Motor neuron (in vitro differentiated cells): ENCODE measurements around the gene TSEN15. TPM values are rescaled to one million over a fixed set of nuclear protein-coding genes. Genes with fewer than 3 reads are reported as not detected.
"Not testable (repeated sequence)": the region's sequence is repeated elsewhere in the genome, so short reads cannot be mapped to it uniquely, and the experiment has no call there.

Experiments
- ATAC-seq, 8 experiments: fragments of 200-7000 bp; cut with Tn5 transposase; replicated peaks in 6 of 8; 2 replicates each; pipeline ENCODE4 v1.8.0; 2021; ENCODE audit warnings: mild to moderate bottlenecking in 8 of 8, moderate library complexity in 8 of 8
- H3K27ac ChIP-seq, 2 donors: fragments of 250-450 bp; sonication (Bioruptor Pico); 2 replicates each; pipeline ENCODE4 v1.9.0; 2021; ENCODE audit warnings: antibody characterized with exemption in 2 of 2, mild to moderate bottlenecking in 2 of 2, moderate library complexity in 1 of 2
- H3K4me1 ChIP-seq, 2 donors: fragments of 250-450 bp; sonication (Bioruptor Pico); replicated peaks in 1 of 2; 2 replicates each; pipeline ENCODE4 v1.6.1; 2021; ENCODE audit warnings: antibody characterized with exemption in 2 of 2, mild to moderate bottlenecking in 2 of 2, moderate library complexity in 1 of 2
- H3K4me3 ChIP-seq, 5 donors: fragments of 250-450 bp; sonication (Bioruptor Pico); 2 replicates each; pipeline ENCODE4 v1.9.0; 2021; ENCODE audit warnings: antibody characterized with exemption in 5 of 5, mild to moderate bottlenecking in 5 of 5, moderate library complexity in 4 of 5
- WGBS, 10 experiments: fragments of 450-650 bp; shearing (Covaris generic); methylation state at CpG; one replicate each; pipeline ENCODE4 v1.0.0; 2022; 5-methylcytosine and 5-hydroxymethylcytosine counted together
- in situ Hi-C, 9 experiments: fragments of 400-800 bp; cut with MboI; loops; one replicate each; pipeline ENCODE4 v1.15.0; 2021; ENCODE audit warnings: low sequenced_read_pairs in 9 of 9, low pct_unique_long_range_greater_than_20kb in 2 of 9; ENCODE audit not compliant: unreplicated experiment in 9 of 9
- total RNA-seq, 8 experiments: library from RNA; unstranded; fragments of 300-600 nt; gene quantifications; 2 replicates each; pipeline versions ENCODE4 v1.2.3 to v1.2.4, GENCODE V29; 2022

The TSEN15 gene
- total RNA-seq, 8 experiments from 2014 or later: 23.2 to 63.6 (median 48.8) TPM

- no peak for ATAC-seq
- in situ Hi-C loops: loop anchor here in 2 of 9 experiments (25.0 kb wide), 1 partner anchor 96 kb away; no protein-coding TSS in a partner anchor
- H3K27ac ChIP-seq: no peak overlapping the region
- no peak overlapping the region for H3K4me3 ChIP-seq
- WGBS, 10 experiments: 64 to 100% (median 86%) methylated on average over 1 to 3 of the region's 3 CpGs; no CpG with 5 or more reads in 3 of the 10 experiments
- peaks cover 9 to 12% of the 10 kb centered on the region in 2 donors for H3K4me1 ChIP-seq
Measured at GRCh38 chr1:184032930-184033418, 18.6 kb upstream of the TSEN15 start.

- Histone ChIP-seq H3K4me1 (peaks cover 11 to 17% of the 10 kb centered on the region in 2 donors), H3K4me3 (no peak overlapping the region), H3K27ac (no peak overlapping the region)
- 79 to 100% (median 87%) methylated on average over 2 of the region's 2 CpGs; no CpG with 5 or more reads in 5 of the 10 experiments for WGBS, 10 experiments
- ATAC-seq: no peak
- in situ Hi-C loops: loop anchor here in 2 of 9 experiments (25.0 kb wide), 1 partner anchor 96 kb away; no protein-coding TSS in a partner anchor
Measured at GRCh38 chr1:184033711-184034167, 17.8 kb upstream of the TSEN15 start.

GRCh38 chr1:184034761-184035379 is 16.7 kb upstream of the TSEN15 start:
- in situ Hi-C loops: loop anchor here in 2 of 9 experiments (25.0 kb wide), 1 partner anchor 98 kb away; no protein-coding TSS in a partner anchor
- WGBS, 10 experiments: 83 to 100% (median 97%) methylated on average over 1 to 2 of the region's 2 CpGs; no CpG with 5 or more reads in 1 of the 10 experiments
- Histone ChIP-seq H3K4me3 (no peak overlapping the region), H3K4me1 (peaks cover 11 to 17% of the 10 kb centered on the region in 2 donors), H3K27ac (no peak overlapping the region)
- no peak for ATAC-seq

GRCh38 chr1:184035719-184036516 is 15.6 kb upstream of the TSEN15 start:
- in situ Hi-C loops: loop anchor here in 2 of 9 experiments (25.0 kb wide), 1 partner anchor 99 kb away; no protein-coding TSS in a partner anchor
- peak overlapping the region; percentile 53 to 81 (median 64) for H3K4me3 ChIP-seq
- 20 to 95% (median 47%) methylated on average over 1 to 21 of the region's 31 CpGs; no CpG with 5 or more reads in 1 of the 10 experiments for WGBS, 10 experiments
- H3K4me1 ChIP-seq: peaks cover 11 to 17% of the 10 kb centered on the region in 2 donors
- H3K27ac ChIP-seq: no peak overlapping the region
- ATAC-seq: peak in 2 of 8 experiments; percentile 1

GRCh38 chr1:184036517-184036949 is 15.0 kb upstream of the TSEN15 start:
- peak; percentile 50 to 68 (median 63) for ATAC-seq
- Histone ChIP-seq H3K4me3 (peak overlapping the region; percentile 53 to 81 (median 64)), H3K27ac (peak overlapping the region in 1 of 2 donors; percentile 67), H3K4me1 (peaks cover 11 to 17% of the 10 kb centered on the region in 2 donors)
- in situ Hi-C loops: loop anchor here in 2 of 9 experiments (25.0 kb wide), 1 partner anchor 99 kb away; no protein-coding TSS in a partner anchor
- 0 to 4% (median 2%) methylated on average over 3 to 10 of the region's 29 CpGs; no CpG with 5 or more reads in 5 of the 10 experiments for WGBS, 10 experiments

GRCh38 chr1:184037849-184038591 is 13.5 kb upstream of the TSEN15 start:
- WGBS, 10 experiments: 55 to 97% (median 80%) methylated on average over 1 to 13 of the region's 13 CpGs; no CpG with 5 or more reads in 1 of the 10 experiments
- in situ Hi-C loops: loop anchor here in 2 of 9 experiments (25.0 kb wide), 1 partner anchor 101 kb away; no protein-coding TSS in a partner anchor
- ATAC-seq: no peak
- Histone ChIP-seq H3K4me3 (peak overlapping the region; percentile 53 to 81 (median 64)), H3K4me1 (peaks cover 11 to 17% of the 10 kb centered on the region in 2 donors), H3K27ac (no peak overlapping the region)

GRCh38 chr1:184039126-184039525 is 12.4 kb upstream of the TSEN15 start:
- in situ Hi-C loops: loop anchor here in 2 of 9 experiments (25.0 kb wide), 1 partner anchor 102 kb away; no protein-coding TSS in a partner anchor
- Histone ChIP-seq H3K4me1 (peaks cover 11 to 13% of the 10 kb centered on the region in 2 donors), H3K4me3 (no peak overlapping the region), H3K27ac (no peak overlapping the region)
- no peak for ATAC-seq
- 33 to 100% (median 92%) methylated on average over 2 to 4 of the region's 4 CpGs for WGBS, 10 experiments

- Histone ChIP-seq H3K4me1 (peaks cover 5 to 7% of the 10 kb centered on the region in 2 donors), H3K27ac (no peak overlapping the region), H3K4me3 (no peak overlapping the region)
- no peak for ATAC-seq
- WGBS, 10 experiments: 14 to 92% (median 57%) methylated on average over 1 to 3 of the region's 3 CpGs
- in situ Hi-C loops: loop anchor here in 2 of 9 experiments (25.0 kb wide), 1 partner anchor 104 kb away; no protein-coding TSS in a partner anchor
Measured at GRCh38 chr1:184041731-184042130, 9.8 kb upstream of the TSEN15 start.

GRCh38 chr1:184043315-184043714 is 8.2 kb upstream of the TSEN15 start:
- not testable (repeated sequence) for H3K4me1 ChIP-seq, ATAC-seq, H3K4me3 ChIP-seq, H3K27ac ChIP-seq
- in situ Hi-C loops: loop anchor here in 2 of 9 experiments (25.0 kb wide), 1 partner anchor 106 kb away; no protein-coding TSS in a partner anchor
- WGBS, 10 experiments: 57 to 100% (median 91%) methylated on average over 1 to 2 of the region's 2 CpGs

GRCh38 chr1:184044603-184045376 is 6.7 kb upstream of the TSEN15 start:
- 53 to 100% (median 93%) methylated on average over 1 to 3 of the region's 3 CpGs for WGBS, 10 experiments
- no peak overlapping the region for H3K4me3 ChIP-seq
- no peak overlapping the region for H3K27ac ChIP-seq
- peaks cover 0 to 9% of the 10 kb centered on the region in 2 donors for H3K4me1 ChIP-seq
- no peak for ATAC-seq
- in situ Hi-C loops: loop anchor here in 2 of 9 experiments (25.0 kb wide), 1 partner anchor 107 kb away; no protein-coding TSS in a partner anchor

GRCh38 chr1:184047541-184047940 is 4.0 kb upstream of the TSEN15 start:
- not testable (repeated sequence) for ATAC-seq, H3K4me3 ChIP-seq, H3K27ac ChIP-seq
- H3K4me1 ChIP-seq: peaks cover 8 to 20% of the 10 kb centered on the region in 2 donors
- in situ Hi-C loops: loop anchor here in 2 of 9 experiments (25.0 kb wide), 1 partner anchor 110 kb away; no protein-coding TSS in a partner anchor
- WGBS, 10 experiments: 82 to 100% (median 100%) methylated on average over 1 to 3 of the region's 5 CpGs; no CpG with 5 or more reads in 2 of the 10 experiments
